ENCODE measurements around the gene KDM4B. TPM values are rescaled to one million over a fixed set of nuclear protein-coding genes. Genes with fewer than 3 reads are reported as not detected.

The KDM4B gene
- total and polyA plus RNA-seq, 2 of the 8 experiments (the other 6 are each of a cell fraction or from before 2014, with no cell fraction given) = 12.0 to 31.9 TPM

DNA sequence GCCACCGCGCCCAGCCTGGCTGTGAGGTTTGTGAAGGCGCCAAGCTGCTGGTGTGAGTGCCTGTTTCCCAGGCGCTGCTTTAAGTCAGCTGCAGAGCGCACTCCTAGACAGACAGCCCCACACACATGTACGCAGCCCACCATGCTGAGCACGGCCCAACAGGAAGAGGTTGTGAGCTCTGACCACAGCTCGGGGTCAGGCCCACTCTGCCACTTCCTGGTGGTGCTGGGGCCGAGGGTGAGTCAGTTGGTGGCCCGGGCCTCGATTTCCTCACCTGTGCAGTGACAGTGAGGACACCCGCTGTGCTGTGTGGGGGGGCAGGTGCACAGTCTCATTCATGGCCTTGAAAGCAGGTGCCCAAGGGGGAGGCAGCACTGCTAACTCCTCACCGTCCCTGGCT lies 106.7 kb downstream of the KDM4B start (continued):
- TF ChIP-seq, protein P1, sequence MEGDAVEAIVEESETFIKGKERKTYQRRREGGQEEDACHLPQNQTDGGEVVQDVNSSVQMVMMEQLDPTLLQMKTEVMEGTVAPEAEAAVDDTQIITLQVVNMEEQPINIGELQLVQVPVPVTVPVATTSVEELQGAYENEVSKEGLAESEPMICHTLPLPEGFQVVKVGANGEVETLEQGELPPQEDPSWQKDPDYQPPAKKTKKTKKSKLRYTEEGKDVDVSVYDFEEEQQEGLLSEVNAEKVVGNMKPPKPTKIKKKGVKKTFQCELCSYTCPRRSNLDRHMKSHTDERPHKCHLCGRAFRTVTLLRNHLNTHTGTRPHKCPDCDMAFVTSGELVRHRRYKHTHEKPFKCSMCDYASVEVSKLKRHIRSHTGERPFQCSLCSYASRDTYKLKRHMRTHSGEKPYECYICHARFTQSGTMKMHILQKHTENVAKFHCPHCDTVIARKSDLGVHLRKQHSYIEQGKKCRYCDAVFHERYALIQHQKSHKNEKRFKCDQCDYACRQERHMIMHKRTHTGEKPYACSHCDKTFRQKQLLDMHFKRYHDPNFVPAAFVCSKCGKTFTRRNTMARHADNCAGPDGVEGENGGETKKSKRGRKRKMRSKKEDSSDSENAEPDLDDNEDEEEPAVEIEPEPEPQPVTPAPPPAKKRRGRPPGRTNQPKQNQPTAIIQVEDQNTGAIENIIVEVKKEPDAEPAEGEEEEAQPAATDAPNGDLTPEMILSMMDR (IDR thresholded peaks at IDR 0.05; ENCODE audit: control extremely low read depth in 1 of 3, insufficient read depth in 1 of 3, low read depth in 1 of 3, low read length in 3 of 3) = no peak
- TF ChIP-seq CTBP2 (IDR thresholded peaks at IDR 0.05; ENCODE audit: borderline replicate concordance, insufficient read depth, insufficient read length, low read length) = no peak
- no peak for TF ChIP-seq SIN3A (conservative IDR thresholded peaks at IDR 0.05 in 1 of 2, IDR thresholded peaks at IDR 0.05 in 1 of 2; ENCODE audit: low read depth in 1 of 2, low read length in 2 of 2)
- no peak for TF ChIP-seq JUN (IDR thresholded peaks at IDR 0.05; ENCODE audit: low read depth, low read length)
- TF ChIP-seq RBBP5 (IDR thresholded peaks at IDR 0.05; ENCODE audit: borderline replicate concordance, low read depth, low read length) = no peak
- TF ChIP-seq RAD21 (IDR thresholded peaks at IDR 0.05 in 1 of 2, conservative IDR thresholded peaks at IDR 0.05 in 1 of 2; ENCODE audit: low read depth in 2 of 2, low read length in 2 of 2) = no peak
- no peak for TF ChIP-seq SRF (IDR thresholded peaks at IDR 0.05; ENCODE audit: low read depth, low read length)
